ENCODE data around the gene RPL32. TPM values are rescaled to one million over a fixed set of nuclear protein-coding genes. Genes with fewer than 3 reads are reported as not detected.

The RPL32 gene
- total RNA-seq, 1 experiment from 2014 or later, result 1,643 TPM

DNA sequence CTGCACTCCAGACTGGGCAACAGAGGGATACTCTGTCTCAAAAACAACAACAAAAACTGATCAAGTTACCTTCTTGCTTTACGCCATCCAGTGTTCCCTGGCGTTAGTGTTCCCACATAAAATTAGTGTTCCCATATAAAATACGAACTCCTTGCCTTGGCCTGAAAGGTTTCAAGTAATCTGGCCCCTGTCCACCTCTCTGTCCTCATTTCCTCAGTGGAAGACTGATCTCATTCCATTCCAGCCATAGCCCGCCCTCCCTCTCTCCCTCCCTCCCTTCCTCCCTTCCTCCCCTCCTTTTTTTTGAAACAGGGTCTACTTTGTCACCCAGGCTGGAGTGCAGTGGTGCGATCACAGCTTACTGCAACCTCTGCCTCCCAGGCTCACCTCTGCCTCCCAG is 47.7 kb downstream of the RPL32 start:
- ChIA-PET CTCF (interaction anchor here (0.6 to 0.7 kb wide), 3 partner anchors 19 to 85 kb away, joined by 3 to 6 read pairs (median 3); no protein-coding TSS in a partner anchor), POLR2A (no interaction called here)
- no peak for DNase-seq (ENCODE audit: low spot score)
- Mint-ChIP-seq H3K36me3 (no peaks in the 10 kb centered on the region), H3K4me3 (no peak overlapping the region), H3K27me3 (ENCODE audit: low read depth) (no peaks in the 10 kb centered on the region; the same call in 1 of the 2 replicates), H3K4me1 (peaks cover 20% of the 10 kb centered on the region), H3K9me3 (no peaks in the 10 kb centered on the region), H3K27ac (no peak overlapping the region)
- TF ChIP-seq TP53 (CRISPR knock-in tag; IDR thresholded peaks at IDR 0.05) (no peak), KAT7 (CRISPR knock-in tag; IDR thresholded peaks at IDR 0.05; ENCODE audit: borderline replicate concordance) (no peak), CBFB (CRISPR knock-in tag; IDR thresholded peaks at IDR 0.05; ENCODE audit: low read depth) (no peak), CREM (CRISPR knock-in tag; IDR thresholded peaks at IDR 0.05) (no peak), FOXK1 (CRISPR knock-in tag; IDR thresholded peaks at IDR 0.05) (no peak), ZBTB21 (CRISPR knock-in tag; IDR thresholded peaks at IDR 0.05; ENCODE audit: borderline replicate concordance) (no peak), STAT6 (CRISPR knock-in tag; conservative IDR thresholded peaks at IDR 0.05; ENCODE audit: low read depth) (no peak), ESRRA (CRISPR knock-in tag; IDR thresholded peaks at IDR 0.05; ENCODE audit: borderline replicate concordance) (no peak), E2F4 (CRISPR knock-in tag; IDR thresholded peaks at IDR 0.05; ENCODE audit: borderline replicate concordance, low read depth) (no peak), MLX (CRISPR knock-in tag; IDR thresholded peaks at IDR 0.05) (no peak), NFYB (CRISPR knock-in tag; conservative IDR thresholded peaks at IDR 0.05; ENCODE audit: low read depth) (no peak), USF2 (CRISPR knock-in tag; IDR thresholded peaks at IDR 0.05) (no peak), E2F5 (CRISPR knock-in tag; IDR thresholded peaks at IDR 0.05) (no peak)
- TF ChIP-seq, protein P1, sequence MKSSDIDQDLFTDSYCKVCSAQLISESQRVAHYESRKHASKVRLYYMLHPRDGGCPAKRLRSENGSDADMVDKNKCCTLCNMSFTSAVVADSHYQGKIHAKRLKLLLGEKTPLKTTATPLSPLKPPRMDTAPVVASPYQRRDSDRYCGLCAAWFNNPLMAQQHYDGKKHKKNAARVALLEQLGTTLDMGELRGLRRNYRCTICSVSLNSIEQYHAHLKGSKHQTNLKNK (CRISPR knock-in tag; IDR thresholded peaks at IDR 0.05), result no peak
- no peak for ATAC-seq

- CTCF ChIA-PET, result interaction anchor here (1.0 to 1.1 kb wide), 2 partner anchors 39 to 85 kb away, joined by 3 read pairs; no protein-coding TSS in a partner anchor
- H3K27ac Mint-ChIP-seq, result no peak overlapping the region
- no peak overlapping the region for H3K4me3 Mint-ChIP-seq
- DNase-seq (ENCODE audit: low spot score) (no peak), ATAC-seq (no peak)
- POLR2A ChIA-PET, result no interaction called here
- no peaks in the 10 kb centered on the region; the same call in none of the 2 replicates for H3K27me3 Mint-ChIP-seq (ENCODE audit: low read depth)
- H3K4me1 Mint-ChIP-seq, result peaks cover 9% of the 10 kb centered on the region
- no peaks in the 10 kb centered on the region for H3K36me3 Mint-ChIP-seq
- H3K9me3 Mint-ChIP-seq, result no peaks in the 10 kb centered on the region
- TF ChIP-seq FOXK1 (CRISPR knock-in tag; IDR thresholded peaks at IDR 0.05) (no peak), ETV6 (CRISPR knock-in tag; IDR thresholded peaks at IDR 0.05) (no peak), ZNF532 (CRISPR knock-in tag; IDR thresholded peaks at IDR 0.05; ENCODE audit: borderline replicate concordance) (no peak), TP53 (CRISPR knock-in tag; IDR thresholded peaks at IDR 0.05) (no peak), PRRX2 (CRISPR knock-in tag; IDR thresholded peaks at IDR 0.05) (no peak), FOXP1 (CRISPR knock-in tag; IDR thresholded peaks at IDR 0.05; ENCODE audit: borderline replicate concordance) (no peak), ZNF423 (CRISPR knock-in tag; IDR thresholded peaks at IDR 0.05) (no peak), ELF4 (CRISPR knock-in tag; IDR thresholded peaks at IDR 0.05; ENCODE audit: low read depth) (no peak), ZNF232 (CRISPR knock-in tag; IDR thresholded peaks at IDR 0.05) (no peak)
- TF ChIP-seq, protein P2, sequence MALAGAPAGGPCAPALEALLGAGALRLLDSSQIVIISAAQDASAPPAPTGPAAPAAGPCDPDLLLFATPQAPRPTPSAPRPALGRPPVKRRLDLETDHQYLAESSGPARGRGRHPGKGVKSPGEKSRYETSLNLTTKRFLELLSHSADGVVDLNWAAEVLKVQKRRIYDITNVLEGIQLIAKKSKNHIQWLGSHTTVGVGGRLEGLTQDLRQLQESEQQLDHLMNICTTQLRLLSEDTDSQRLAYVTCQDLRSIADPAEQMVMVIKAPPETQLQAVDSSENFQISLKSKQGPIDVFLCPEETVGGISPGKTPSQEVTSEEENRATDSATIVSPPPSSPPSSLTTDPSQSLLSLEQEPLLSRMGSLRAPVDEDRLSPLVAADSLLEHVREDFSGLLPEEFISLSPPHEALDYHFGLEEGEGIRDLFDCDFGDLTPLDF (CRISPR knock-in tag; IDR thresholded peaks at IDR 0.05), result no peak
Measured at GRCh38 chr3:12791430-12791829, 49.9 kb downstream of the RPL32 start.
